GM12891 (cell line): ENCODE results near the gene NDUFAF7.
"Not testable (repeated sequence)": the region's sequence is repeated elsewhere in the genome, so short reads cannot be mapped to it uniquely, and the experiment has no call there.

Experiments used
- DNase-seq: peaks from one replicate; pipeline ENCODE4 v3.0.0; 2011; ENCODE audit warnings: low spot score; ENCODE audit not compliant: insufficient read length
- FAIRE-seq: peaks from 2 replicates; lab custom pipeline; 2011; peaks lifted over from hg19 to GRCh38; lab: Jason Lieb, UNC
- PAX5 ChIP-seq: IDR thresholded peaks from 2 replicates; pipeline ENCODE4 v1.6.1; 2011; ENCODE audit warnings: low read length, moderate library complexity, mild to moderate bottlenecking; ENCODE audit not compliant: insufficient read depth, severe bottlenecking
- POLR2A ChIP-seq: IDR thresholded peaks from 2 replicates; pipeline ENCODE4 v1.6.1; 2011; ENCODE audit warnings: low read depth, low read length, control low read depth
- POLR2AphosphoS5 ChIP-seq: IDR thresholded peaks from 2 replicates; pipeline ENCODE4 v1.6.1; 2011; ENCODE audit warnings: low read depth, low read length, control low read depth
- POU2F2 ChIP-seq: IDR thresholded peaks from 2 replicates; pipeline ENCODE4 v1.6.1; 2011; ENCODE audit warnings: low read depth, mild to moderate bottlenecking, control low read depth, low read length, moderate library complexity
- SPI1 ChIP-seq: IDR thresholded peaks from 2 replicates; pipeline ENCODE4 v1.6.1; 2011; ENCODE audit warnings: low read depth, low read length, control low read depth
- TAF1 ChIP-seq: IDR thresholded peaks from 2 replicates; pipeline ENCODE4 v1.6.1; 2011; ENCODE audit warnings: low read depth, low read length, control low read depth

The NDUFAF7 gene

GRCh38 chr2:37274359-37274965 is 43.0 kb downstream of the NDUFAF7 start:
- no peak for TF ChIP-seq POU2F2
- no peak for TF ChIP-seq PAX5
- no peak for TF ChIP-seq POLR2A
- no peak for TF ChIP-seq POLR2AphosphoS5
- TF ChIP-seq TAF1 = no peak
- no peak for TF ChIP-seq SPI1
- DNase-seq (no peak), FAIRE-seq (no peak)

GRCh38 chr2:37276291-37276690 is 44.8 kb downstream of the NDUFAF7 start:
- no peak for FAIRE-seq
- no peak for DNase-seq
- TF ChIP-seq POLR2A = no peak
- no peak for TF ChIP-seq POU2F2
- no peak for TF ChIP-seq SPI1
- no peak for TF ChIP-seq PAX5

- DNase-seq (no peak), FAIRE-seq (peak; percentile 57)
- TF ChIP-seq POLR2A (no peak), PAX5 (no peak), TAF1 (no peak), POU2F2 (no peak), SPI1 (no peak), POLR2AphosphoS5 (no peak)
These were observed 50.5 kb downstream of the NDUFAF7 start for GRCh38 chr2:37281916-37282315.

GRCh38 chr2:37282746-37283145 is 51.3 kb downstream of the NDUFAF7 start:
- FAIRE-seq = no peak
- TF ChIP-seq TAF1 (no peak), PAX5 (no peak), SPI1 (no peak), POU2F2 (no peak), POLR2AphosphoS5 (no peak), POLR2A (no peak)
- no peak for DNase-seq

GRCh38 chr2:37283207-37283606 is 51.7 kb downstream of the NDUFAF7 start:
- no peak for TF ChIP-seq POLR2A
- TF ChIP-seq SPI1 = no peak
- TF ChIP-seq TAF1 = no peak
- TF ChIP-seq POU2F2 = no peak
- no peak for TF ChIP-seq POLR2AphosphoS5
- TF ChIP-seq PAX5 = no peak
- no peak for DNase-seq
- FAIRE-seq = no peak

- no peak for TF ChIP-seq POU2F2
- no peak for TF ChIP-seq TAF1
- no peak for TF ChIP-seq PAX5
- TF ChIP-seq POLR2A = no peak
- TF ChIP-seq POLR2AphosphoS5 = no peak
- no peak for TF ChIP-seq SPI1
- DNase-seq (no peak), FAIRE-seq (no peak)
These were observed 52.9 kb downstream of the NDUFAF7 start for GRCh38 chr2:37284381-37284780.

- FAIRE-seq = no peak
- DNase-seq = no peak
- TF ChIP-seq POLR2AphosphoS5 = no peak
- TF ChIP-seq TAF1 = no peak
- no peak for TF ChIP-seq POU2F2
- TF ChIP-seq PAX5 = no peak
- no peak for TF ChIP-seq SPI1
- no peak for TF ChIP-seq POLR2A
These were observed 56.5 kb downstream of the NDUFAF7 start for GRCh38 chr2:37287966-37288365.

- TF ChIP-seq POLR2A (no peak), SPI1 (no peak), TAF1 (no peak), POLR2AphosphoS5 (no peak), PAX5 (no peak)
- no peak for DNase-seq
- no peak for FAIRE-seq
These were observed 60.2 kb downstream of the NDUFAF7 start for GRCh38 chr2:37291680-37292079.

GRCh38 chr2:37294858-37295257 is 63.4 kb downstream of the NDUFAF7 start:
- FAIRE-seq, DNase-seq: not testable (repeated sequence)

- TF ChIP-seq PAX5 (no peak), POLR2A (no peak), SPI1 (0 out of 2 replicates have a peak, but pooled peaks have one; percentile 27), TAF1 (no peak)
- no peak for FAIRE-seq
These were observed 64.1 kb downstream of the NDUFAF7 start for GRCh38 chr2:37295469-37296073.

More at GRCh38 chr2:37295469-37296073, 64.1 kb downstream of the NDUFAF7 start:
- DNase-seq = no peak
